H1 (cell line): ENCODE results near the gene MELTF. TPM values are rescaled to one million over a fixed set of nuclear protein-coding genes. Genes with fewer than 3 reads are reported as not detected.

ENCODE experiments used
- CTCF ChIA-PET: fragments of 300-600 bp; sonication (Branson Sonifier 250); formaldehyde crosslinking; loops from one replicate; lab custom pipeline; 2021; ENCODE audit not compliant: partially characterized antibody; lab: Charles Lee
- POLR2A ChIA-PET: fragments of 300-600 bp; sonication (Branson Sonifier 250); formaldehyde crosslinking; loops from one replicate; lab custom pipeline; 2021; ENCODE audit warnings: inconsistent platforms; ENCODE audit not compliant: partially characterized antibody; lab: Charles Lee
- DNase-seq, 2 experiments: peaks; one replicate each; pipeline versions ENCODE4 v3.0.0 to v3.0.0-alpha.2; 2010 to 2022; ENCODE audit warnings: low spot score in 2 of 2, low read depth in 1 of 2, mixed read lengths in 1 of 2
- FAIRE-seq: peaks from 2 replicates; lab custom pipeline; 2011; peaks lifted over from hg19 to GRCh38; lab: Jason Lieb, UNC
- H2AFZ ChIP-seq: 2 replicates; pipeline ENCODE4 v1.8.1; 2012; ENCODE audit warnings: low read length, inconsistent platforms
- H2AK5ac ChIP-seq: 2 replicates; pipeline ENCODE4 v1.6.1; 2013; ENCODE audit warnings: low read depth, low read length
- H2BK120ac ChIP-seq: replicated peaks from 2 replicates; pipeline ENCODE3; 2013; ENCODE audit warnings: low read depth, low read length, inconsistent platforms
- H2BK12ac ChIP-seq: 2 replicates; pipeline ENCODE4 v1.6.1; 2013; ENCODE audit warnings: low read depth, low read length
- H2BK15ac ChIP-seq: 2 replicates; pipeline ENCODE4 v1.6.1; 2013; ENCODE audit warnings: low read length
- H2BK20ac ChIP-seq: 2 replicates; pipeline ENCODE4 v1.6.1; 2013; ENCODE audit warnings: low read length
- H2BK5ac ChIP-seq: 2 replicates; pipeline ENCODE4 v1.6.1; 2013; ENCODE audit warnings: low read depth, low read length
- H3K14ac ChIP-seq: 2 replicates; pipeline ENCODE4 v1.6.1; 2013; ENCODE audit warnings: inconsistent platforms; ENCODE audit not compliant: insufficient read length
- H3K18ac ChIP-seq: 2 replicates; pipeline ENCODE4 v1.6.1; 2013; ENCODE audit warnings: low read length; ENCODE audit errors: extremely low read depth
- H3K23ac ChIP-seq: 2 replicates; pipeline ENCODE4 v1.6.1; 2013; ENCODE audit warnings: inconsistent platforms; ENCODE audit not compliant: insufficient read length
- H3K23me2 ChIP-seq: 2 replicates; pipeline ENCODE4 v1.6.1; 2013; ENCODE audit warnings: low read depth, low read length
- H3K27ac ChIP-seq: 2 replicates; pipeline ENCODE4 v1.6.1; 2011; ENCODE audit warnings: low read depth, low read length, inconsistent platforms
- H3K27me3 ChIP-seq, 4 experiments: replicated peaks in 1 of 4; 1 replicate in 1 of 4; 2 replicates in 3 of 4; pipeline versions ENCODE4 v1.6.1 to v1.8.1; 2011 to 2013; ENCODE audit warnings: low read length in 3 of 4, mild to moderate bottlenecking in 3 of 4, inconsistent platforms in 2 of 4, mixed read lengths in 2 of 4, moderate library complexity in 1 of 4; ENCODE audit not compliant: control insufficient read depth in 3 of 4, insufficient read depth in 3 of 4; ENCODE audit errors: extremely low read depth in 1 of 4
- H3K36me3 ChIP-seq, 4 experiments: 2 replicates each; pipeline versions ENCODE4 v1.6.1 to v1.8.1; 2011 to 2013; ENCODE audit warnings: mild to moderate bottlenecking in 4 of 4, low read length in 3 of 4, moderate library complexity in 2 of 4, control low read depth in 1 of 4, inconsistent platforms in 1 of 4; ENCODE audit not compliant: insufficient read depth in 4 of 4, control insufficient read depth in 2 of 4
- H3K4ac ChIP-seq: replicated peaks from 2 replicates; pipeline ENCODE3; 2013; ENCODE audit warnings: low read length, low read depth, mixed read lengths, inconsistent platforms; ENCODE audit not compliant: insufficient read length
- H3K4me1 ChIP-seq, 4 experiments: replicated peaks in 1 of 4; 1 replicate in 1 of 4; 2 replicates in 3 of 4; pipeline versions ENCODE4 v1.6.1 to v1.8.1; 2011 to 2013; ENCODE audit warnings: low read length in 3 of 4, inconsistent platforms in 2 of 4, mixed read lengths in 1 of 4; ENCODE audit not compliant: insufficient read depth in 4 of 4, control insufficient read depth in 3 of 4
- H3K4me2 ChIP-seq, 2 experiments: 2 replicates each; pipeline versions ENCODE4 v1.6.1 to v1.8.1; 2011 to 2013; ENCODE audit warnings: low read depth in 2 of 2, low read length in 2 of 2, control low read depth in 1 of 2, inconsistent platforms in 1 of 2, mild to moderate bottlenecking in 1 of 2; ENCODE audit not compliant: insufficient read depth in 1 of 2
- H3K4me3 ChIP-seq, 4 experiments: fragments of 200-600, 300-600 bp in 1 of 4; sonication (generic), shearing (Covaris generic), sonication (Bioruptor Twin) in 1 of 4; 2 replicates each; pipeline versions ENCODE4 v1.5.1 to v1.8.1; 2011 to 2016; ENCODE audit warnings: low read length in 4 of 4, low read depth in 3 of 4, control low read depth in 2 of 4, inconsistent platforms in 2 of 4, mild to moderate bottlenecking in 2 of 4, mixed read lengths in 1 of 4, moderate library complexity in 1 of 4; ENCODE audit not compliant: insufficient read depth in 2 of 4; ENCODE audit errors: extremely low read depth in 1 of 4
- H3K56ac ChIP-seq: replicated peaks from 2 replicates; pipeline ENCODE3; 2013; ENCODE audit warnings: low read depth, mild to moderate bottlenecking, mixed read lengths, low read length, inconsistent platforms; ENCODE audit not compliant: insufficient read length
- H3K79me1 ChIP-seq: 2 replicates; pipeline ENCODE4 v1.6.1; 2013; ENCODE audit warnings: low read depth, low read length, control low read depth
- H3K79me2 ChIP-seq, 2 experiments: 2 replicates each; pipeline versions ENCODE4 v1.6.1 to v1.8.1; 2012 to 2013; ENCODE audit warnings: low read length in 2 of 2, mild to moderate bottlenecking in 2 of 2, inconsistent platforms in 1 of 2; ENCODE audit not compliant: insufficient read depth in 2 of 2, control insufficient read depth in 1 of 2
- H3K9ac ChIP-seq, 4 experiments: replicated peaks in 1 of 4; 1 replicate in 1 of 4; 2 replicates in 3 of 4; pipeline versions ENCODE4 v1.6.1 to v1.8.1; 2011 to 2013; ENCODE audit warnings: low read depth in 3 of 4, low read length in 3 of 4, control low read depth in 2 of 4, mild to moderate bottlenecking in 2 of 4, moderate library complexity in 2 of 4, inconsistent platforms in 1 of 4; ENCODE audit errors: extremely low read depth in 1 of 4
- H3K9me3 ChIP-seq, 2 experiments: 2 replicates each; pipeline versions ENCODE4 v1.6.1 to v1.8.1; 2012 to 2013; ENCODE audit warnings: mild to moderate bottlenecking in 2 of 2, moderate library complexity in 2 of 2, control low read depth in 1 of 2, inconsistent platforms in 1 of 2, low read depth in 1 of 2, low read length in 1 of 2, mixed read lengths in 1 of 2; ENCODE audit not compliant: insufficient read depth in 2 of 2
- H4K20me1 ChIP-seq, 2 experiments: replicated peaks in 1 of 2; 2 replicates each; pipeline versions ENCODE3 to v1.8.1; 2011 to 2013; ENCODE audit warnings: inconsistent platforms in 2 of 2, low read length in 2 of 2, mild to moderate bottlenecking in 1 of 2; ENCODE audit not compliant: insufficient read depth in 2 of 2, control insufficient read depth in 1 of 2
- H4K5ac ChIP-seq: 2 replicates; pipeline ENCODE4 v1.6.1; 2013; ENCODE audit warnings: low read length, low read depth, mixed read lengths, inconsistent platforms; ENCODE audit not compliant: insufficient read length
- H4K8ac ChIP-seq: 2 replicates; pipeline ENCODE4 v1.8.0; 2013; ENCODE audit warnings: mild to moderate bottlenecking, moderate library complexity, low read length, inconsistent platforms; ENCODE audit not compliant: insufficient read depth; ENCODE audit errors: extremely low read depth
- H4K91ac ChIP-seq: replicated peaks from 2 replicates; pipeline ENCODE3; 2013; ENCODE audit warnings: low read length, mixed read lengths, inconsistent platforms; ENCODE audit not compliant: insufficient read length
- E2F6 ChIP-seq: IDR thresholded peaks from 2 replicates; pipeline ENCODE4 v1.6.1; 2012; ENCODE audit warnings: inconsistent platforms
- GTF2F1 ChIP-seq: IDR thresholded peaks from 2 replicates; pipeline ENCODE4 v1.6.1; 2012; ENCODE audit warnings: low read depth, low read length, improper control_type of control experiment, borderline replicate concordance
- SP2 ChIP-seq: IDR thresholded peaks from 2 replicates; pipeline ENCODE4 v1.6.1; 2012; ENCODE audit warnings: mild to moderate bottlenecking, low read length, inconsistent platforms
- WGBS, 2 experiments: shearing (Covaris generic) in 1 of 2; methylation state at CpG; one replicate each; pipeline versions ENCODE4 v1.1.6 to v1.1.7; 2013 to 2015; ENCODE audit warnings: low lambda C conversion rate in 2 of 2, mixed read lengths in 2 of 2, inconsistent platforms in 1 of 2, low coverage in 1 of 2, missing lambda C conversion rate in 1 of 2; ENCODE audit not compliant: insufficient replicate concordance in 2 of 2, insufficient coverage in 1 of 2, insufficient read length in 1 of 2; ENCODE audit errors: extremely low coverage in 1 of 2, missing lambda C conversion rate in 1 of 2; 5-methylcytosine and 5-hydroxymethylcytosine counted together
- polyA plus RNA-seq, 7 experiments: library from polyadenylated mRNA; depleted of rRNA in 3 of 7; stranded (reverse) in 5 of 7; unstranded in 2 of 7; fragments of >200 nt in 5 of 7; fragments of 200-250 nt in 2 of 7; gene quantifications; 1 replicate in 5 of 7; 2 replicates in 1 of 7; 4 replicates in 1 of 7; pipeline versions ENCODE4 v1.2.1 to v1.2.3, GENCODE V29; 2011 to 2013; ENCODE audit warnings: missing spikeins in 2 of 7, mixed read lengths in 2 of 7
- total RNA-seq: library from RNA; stranded (reverse); fragmentation: NEBNext Ultra II Directional; extraction: Animal tissue kit (Norgen Biotek cat#: 25700); gene quantifications from 2 replicates; pipeline ENCODE4 v1.2.1, GENCODE V29; 2021

MELTF gene
- total and polyA plus RNA-seq, 2 of the 8 experiments (the other 6 are each of a cell fraction or from before 2014, with no cell fraction given): 1.7 to 3.5 TPM

DNA sequence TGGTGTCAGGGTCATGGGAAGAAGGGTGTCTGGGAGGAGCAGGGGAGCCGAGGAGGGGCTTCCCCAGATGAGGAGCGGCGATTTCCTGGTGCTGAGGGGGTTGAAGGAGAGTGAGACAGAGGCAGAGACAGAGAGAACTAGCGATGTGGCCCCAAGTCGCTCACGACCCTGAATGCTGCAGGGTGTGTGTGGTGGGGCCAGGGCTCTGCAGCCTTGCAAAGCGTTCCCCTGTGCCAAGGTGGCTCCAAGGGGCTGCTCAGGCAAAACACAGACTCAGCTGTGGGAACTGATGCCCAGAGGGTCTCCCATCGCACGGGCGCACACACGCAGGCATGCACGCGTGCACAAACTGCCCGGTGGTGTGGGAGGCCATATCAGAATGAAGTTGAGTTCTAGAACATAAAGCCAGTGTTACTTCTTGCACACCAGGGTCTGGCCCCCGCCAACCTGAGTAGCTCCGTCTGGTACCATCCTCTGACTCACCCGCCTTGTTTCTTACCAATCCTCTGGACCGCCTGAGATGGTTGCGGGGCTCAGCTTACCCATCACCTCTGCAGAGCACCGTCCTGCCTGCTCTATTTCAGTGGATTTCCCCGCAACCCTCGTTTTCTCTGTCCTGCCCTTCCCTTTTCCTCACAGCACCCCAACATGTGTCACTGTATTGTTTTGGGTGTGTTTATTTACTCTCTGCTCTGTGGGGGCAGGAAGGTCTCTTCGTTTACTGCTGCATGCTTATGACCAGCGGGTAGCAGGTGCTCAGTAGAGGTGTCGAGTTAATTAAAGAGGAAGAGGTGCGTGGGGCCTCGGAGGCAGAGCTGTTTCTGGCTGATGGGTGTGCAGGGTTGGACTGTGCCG, 4.5 kb downstream of the MELTF start:
- no peak overlapping the region for H2AFZ ChIP-seq
- peak in 1 of 2 experiments; percentile 41 for DNase-seq
- FAIRE-seq: no peak
- no peak overlapping the region for H3K4me2 ChIP-seq
- H4K8ac ChIP-seq: no peak overlapping the region
- H2BK120ac ChIP-seq: no peak overlapping the region
- H4K5ac ChIP-seq: no peak overlapping the region
- 90% methylated on average over 28 of the region's 28 CpGs; no CpG with 5 or more reads in 1 of the 2 experiments for WGBS, 2 experiments
- ChIA-PET CTCF (interaction anchor here (0.8 to 16.7 kb wide), 3 partner anchors 15 to 308 kb away, joined by 3 to 245 read pairs (median 10); no protein-coding TSS in a partner anchor), POLR2A (interaction anchor here (0.9 to 1.5 kb wide), 3 partner anchors 12 to 31 kb away, joined by 3 to 4 read pairs (median 4); no protein-coding TSS in a partner anchor)
- H2AK5ac ChIP-seq: no peak overlapping the region
- peaks cover 8% of the 10 kb centered on the region; the same call in 1 of the 2 replicates for H3K23me2 ChIP-seq
- H3K36me3 ChIP-seq: no peaks in the 10 kb centered on the region
- TF ChIP-seq E2F6: peak; percentile 46; the same call in 1 of the 2 replicates
- no peak for TF ChIP-seq GTF2F1
- TF ChIP-seq SP2: no peak
- H3K79me1 ChIP-seq: no peaks in the 10 kb centered on the region
- no peak overlapping the region for H2BK5ac ChIP-seq
- peaks cover 9 to 21% (median 16%) of the 10 kb centered on the region in 4 experiments; a peak in 6 of 7 replicates for H3K27me3 ChIP-seq
- H3K79me2 ChIP-seq: no peaks in the 10 kb centered on the region
- H2BK15ac ChIP-seq: no peak overlapping the region
- H3K9ac ChIP-seq: no peak overlapping the region
- peaks cover 0 to 20% (median 13%) of the 10 kb centered on the region in 4 experiments; a peak in 6 of 7 replicates for H3K4me1 ChIP-seq
- no peak overlapping the region for H3K56ac ChIP-seq
- no peak overlapping the region for H3K27ac ChIP-seq
- H3K23ac ChIP-seq: no peak overlapping the region
- no peak overlapping the region for H2BK20ac ChIP-seq
- H3K4ac ChIP-seq: no peak overlapping the region
- no peak overlapping the region for H3K18ac ChIP-seq
- no peak overlapping the region for H2BK12ac ChIP-seq
- peak overlapping the region; percentile 18 for H4K91ac ChIP-seq
- no peak overlapping the region for H3K4me3 ChIP-seq
- no peak overlapping the region for H3K14ac ChIP-seq
- peaks cover 0 to 4% of the 10 kb centered on the region in 2 experiments for H4K20me1 ChIP-seq
- H3K9me3 ChIP-seq: no peaks in the 10 kb centered on the region
